Ascending aorta (tissue), 2 donors: ENCODE measurements around the gene FCRL1. TPM values are rescaled to one million over a fixed set of nuclear protein-coding genes. Genes with fewer than 3 reads are reported as not detected.

Experiments used
- DNase-seq, 2 donors: peaks; one replicate each; pipeline ENCODE4 v3.0.0-alpha.2; 2019; ENCODE audit warnings: low spot score in 2 of 2
- H3K27ac ChIP-seq, 2 donors: fragments of 200-600 bp; sonication (generic); one replicate each; pipeline ENCODE4 v1.5.1; 2016 to 2017; ENCODE audit warnings: mild to moderate bottlenecking in 1 of 2
- H3K27me3 ChIP-seq: fragments of 200-600 bp; sonication (generic); one replicate; pipeline ENCODE4 v1.5.1; 2017
- H3K36me3 ChIP-seq, 2 donors: fragments of 200-600 bp; sonication (generic); one replicate each; pipeline ENCODE4 v1.5.1; 2016
- H3K4me1 ChIP-seq, 2 donors: fragments of 200-600 bp; sonication (generic); one replicate each; pipeline ENCODE4 v1.5.1; 2016 to 2017; ENCODE audit warnings: mild to moderate bottlenecking in 1 of 2
- H3K4me3 ChIP-seq, 2 donors: fragments of 200-600 bp; sonication (generic); one replicate each; pipeline ENCODE4 v1.5.1; 2016 to 2017; ENCODE audit warnings: mild to moderate bottlenecking in 1 of 2
- H3K9me3 ChIP-seq, 2 donors: fragments of 200-600 bp; sonication (generic); one replicate each; pipeline ENCODE4 v1.5.1; 2016
- intact Hi-C: fragments of 100-400 bp; cut with DNase I; formaldehyde crosslinking; loops from one replicate; pipeline ENCODE4 v1.15.1; 2023
- total RNA-seq: library from RNA; depleted of rRNA; stranded (reverse); fragments of >200 nt; gene quantifications from one replicate; pipeline ENCODE4 v1.1.0, GENCODE V29; 2016
- TF ChIP-seq, protein P1 (sequence below), 3 experiments: fragments of 200-600 bp in 2 of 3; fragments of 450-650 bp in 1 of 3; sonication (generic) in 2 of 3; IDR thresholded peaks; one replicate each; pipeline ENCODE4 v1.5.1; 2016 to 2019; ENCODE audit warnings: antibody characterized with exemption in 3 of 3, mild to moderate bottlenecking in 1 of 3, moderate library complexity in 1 of 3

FCRL1 gene
- total RNA-seq, 1 donor from 2014 or later: not detected

DNA sequence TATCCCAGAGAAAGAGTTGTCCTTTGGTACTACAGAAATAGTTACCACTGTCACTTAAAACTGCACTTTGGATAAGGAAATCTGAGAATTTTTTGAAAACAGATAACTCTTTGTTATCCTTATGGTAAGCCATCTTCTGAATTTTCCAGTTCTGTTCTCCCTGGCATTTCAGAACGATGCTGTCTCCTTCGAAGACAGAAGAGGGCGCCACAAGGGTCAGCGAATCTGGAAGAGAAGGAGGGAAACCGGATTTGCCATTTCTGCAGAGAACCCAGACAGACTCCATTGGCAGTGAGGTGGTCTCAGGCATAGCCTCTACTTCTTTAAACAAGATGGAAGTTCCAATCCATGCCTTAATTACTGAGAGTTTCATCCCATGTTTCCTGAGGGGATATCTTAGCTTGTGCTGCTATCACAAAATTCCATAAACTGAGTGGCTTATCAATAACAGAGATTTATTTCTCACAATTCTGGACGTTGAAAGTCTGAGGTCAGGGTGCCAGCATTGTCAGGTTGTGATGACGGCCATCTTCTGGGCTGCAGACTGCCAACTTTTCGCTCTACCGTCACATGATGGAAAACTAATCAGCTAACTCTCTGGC, 49.4 kb downstream of the FCRL1 start:
- DNase-seq: no peak
- TF ChIP-seq, protein P1, sequence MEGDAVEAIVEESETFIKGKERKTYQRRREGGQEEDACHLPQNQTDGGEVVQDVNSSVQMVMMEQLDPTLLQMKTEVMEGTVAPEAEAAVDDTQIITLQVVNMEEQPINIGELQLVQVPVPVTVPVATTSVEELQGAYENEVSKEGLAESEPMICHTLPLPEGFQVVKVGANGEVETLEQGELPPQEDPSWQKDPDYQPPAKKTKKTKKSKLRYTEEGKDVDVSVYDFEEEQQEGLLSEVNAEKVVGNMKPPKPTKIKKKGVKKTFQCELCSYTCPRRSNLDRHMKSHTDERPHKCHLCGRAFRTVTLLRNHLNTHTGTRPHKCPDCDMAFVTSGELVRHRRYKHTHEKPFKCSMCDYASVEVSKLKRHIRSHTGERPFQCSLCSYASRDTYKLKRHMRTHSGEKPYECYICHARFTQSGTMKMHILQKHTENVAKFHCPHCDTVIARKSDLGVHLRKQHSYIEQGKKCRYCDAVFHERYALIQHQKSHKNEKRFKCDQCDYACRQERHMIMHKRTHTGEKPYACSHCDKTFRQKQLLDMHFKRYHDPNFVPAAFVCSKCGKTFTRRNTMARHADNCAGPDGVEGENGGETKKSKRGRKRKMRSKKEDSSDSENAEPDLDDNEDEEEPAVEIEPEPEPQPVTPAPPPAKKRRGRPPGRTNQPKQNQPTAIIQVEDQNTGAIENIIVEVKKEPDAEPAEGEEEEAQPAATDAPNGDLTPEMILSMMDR (IDR thresholded peaks at IDR 0.05): no peak
- intact Hi-C loops: no loop called here

DNA sequence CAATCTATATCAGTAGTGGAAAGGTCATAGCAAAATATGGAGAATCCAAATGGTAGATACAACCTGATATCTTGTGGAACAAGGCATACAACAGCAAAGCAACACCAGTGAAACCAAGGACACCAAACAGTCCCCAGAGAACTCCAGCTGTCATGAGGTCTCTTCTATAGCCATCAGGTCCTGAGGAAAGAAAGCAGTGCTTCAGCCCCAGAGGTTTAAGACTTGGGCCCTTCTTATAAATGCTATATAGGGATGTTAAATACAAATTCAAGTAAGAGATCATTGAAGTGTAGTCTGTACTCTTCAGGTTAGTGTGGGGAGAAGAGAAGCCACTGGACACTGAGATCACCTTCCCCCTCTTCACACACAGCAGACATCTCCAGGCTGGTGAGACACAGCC, 53.1 kb downstream of the FCRL1 start:
- TF ChIP-seq, protein P1 (IDR thresholded peaks at IDR 0.05): no peak
- Histone ChIP-seq H3K4me1 (no peaks in the 10 kb centered on the region), H3K27me3 (no peaks in the 10 kb centered on the region), H3K27ac (no peak overlapping the region), H3K36me3 (no peaks in the 10 kb centered on the region), H3K4me3 (no peak overlapping the region), H3K9me3 (no peaks in the 10 kb centered on the region)
- no peak for DNase-seq
- intact Hi-C loops: no loop called here

More for the DNA sequence above, 49.4 kb downstream of the FCRL1 start:
- H3K27me3 ChIP-seq: no peaks in the 10 kb centered on the region
- no peaks in the 10 kb centered on the region for H3K36me3 ChIP-seq
- H3K27ac ChIP-seq: no peak overlapping the region
- H3K4me1 ChIP-seq: no peaks in the 10 kb centered on the region
- H3K4me3 ChIP-seq: no peak overlapping the region
- no peaks in the 10 kb centered on the region for H3K9me3 ChIP-seq

DNA sequence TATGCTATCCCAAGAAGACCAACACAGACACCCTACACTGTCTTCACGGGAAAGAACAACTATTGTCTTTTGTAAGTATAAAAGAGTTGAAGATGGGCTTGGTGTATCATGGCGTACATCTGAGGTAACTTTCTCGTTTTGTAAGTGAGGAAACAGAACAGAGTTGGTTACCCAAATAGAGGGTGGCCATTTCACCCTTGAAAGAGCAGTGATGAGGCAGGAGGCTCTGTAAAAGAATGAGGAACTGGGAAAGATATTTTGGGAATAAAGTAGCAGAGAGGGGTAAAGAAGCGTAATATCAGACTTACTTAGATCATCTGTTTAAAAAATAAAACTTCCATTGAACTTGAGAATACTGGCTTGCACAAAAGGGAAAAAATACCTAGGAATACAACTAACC, 61.9 kb downstream of the FCRL1 start:
- peaks cover 0 to 6% of the 10 kb centered on the region in 2 donors for H3K9me3 ChIP-seq
- TF ChIP-seq, protein P1 (IDR thresholded peaks at IDR 0.05): no peak
- intact Hi-C loops: no loop called here
- no peaks in the 10 kb centered on the region for H3K27me3 ChIP-seq
- H3K36me3 ChIP-seq: no peaks in the 10 kb centered on the region
- no peak for DNase-seq
- no peak overlapping the region for H3K4me3 ChIP-seq
- H3K27ac ChIP-seq: no peak overlapping the region
- H3K4me1 ChIP-seq: no peaks in the 10 kb centered on the region

DNA sequence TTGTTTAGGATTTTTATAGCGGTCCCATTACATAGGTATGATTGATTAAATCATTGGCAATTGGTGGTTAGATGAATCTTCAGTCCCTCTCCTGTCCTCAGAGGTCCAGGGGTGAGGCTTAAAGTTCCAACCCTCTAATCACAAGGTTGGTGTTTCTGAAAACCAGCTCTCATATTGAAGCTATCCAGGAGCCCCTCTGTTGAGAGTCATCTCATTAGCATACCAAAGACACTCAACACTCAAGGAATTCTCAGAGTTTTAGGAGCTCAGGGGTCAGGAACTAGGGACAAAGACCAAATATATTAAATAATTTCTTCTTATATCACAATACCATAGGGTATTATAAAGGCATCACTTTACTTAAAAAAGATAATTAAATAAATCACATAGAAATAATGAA, 66.3 kb downstream of the FCRL1 start:
- DNase-seq: no peak
- TF ChIP-seq, protein P1 (IDR thresholded peaks at IDR 0.05): no peak

DNA sequence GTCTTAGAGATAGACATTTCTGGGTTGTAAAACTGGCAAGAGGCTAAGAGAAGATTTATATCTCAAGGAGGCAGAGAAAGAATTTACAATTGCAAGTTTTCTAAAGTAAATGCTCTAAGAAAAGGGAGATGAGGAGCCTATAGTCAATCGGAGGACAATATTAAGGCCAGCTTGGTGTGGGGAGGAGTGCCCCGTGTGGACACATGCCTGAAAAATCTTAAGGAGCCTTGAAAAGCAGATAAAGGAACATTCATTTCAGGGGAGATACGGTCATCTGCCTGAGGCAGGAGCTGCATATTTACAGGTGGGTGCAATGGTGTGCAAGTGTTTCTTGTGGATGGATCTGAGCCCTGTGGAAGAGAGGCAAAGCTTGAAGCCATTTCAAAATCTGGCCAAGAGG, 68.6 kb downstream of the FCRL1 start:
- DNase-seq: no peak
- intact Hi-C loops: no loop called here
- H3K36me3 ChIP-seq: no peaks in the 10 kb centered on the region
- TF ChIP-seq, protein P1 (IDR thresholded peaks at IDR 0.05): no peak
- no peak overlapping the region for H3K4me3 ChIP-seq
- H3K27me3 ChIP-seq: no peaks in the 10 kb centered on the region
- no peaks in the 10 kb centered on the region for H3K9me3 ChIP-seq
- no peaks in the 10 kb centered on the region for H3K4me1 ChIP-seq
- H3K27ac ChIP-seq: no peak overlapping the region

More for the DNA sequence above, 66.3 kb downstream of the FCRL1 start:
- H3K4me3 ChIP-seq: no peak overlapping the region
- intact Hi-C loops: no loop called here
- H3K27me3 ChIP-seq: no peaks in the 10 kb centered on the region
- no peak overlapping the region for H3K27ac ChIP-seq
- H3K4me1 ChIP-seq: no peaks in the 10 kb centered on the region
- no peaks in the 10 kb centered on the region for H3K9me3 ChIP-seq
- no peaks in the 10 kb centered on the region for H3K36me3 ChIP-seq
